ENCODE results near the gene CADM2. TPM values are rescaled to one million over a fixed set of nuclear protein-coding genes. Genes with fewer than 3 reads are reported as not detected.

CADM2 gene
- total RNA-seq, 1 experiment from 2014 or later = 3.7 TPM

- H3K4me1 ChIP-seq (ENCODE audit: insufficient read depth, low read length, poor library complexity, severe bottlenecking) = no peaks in the 10 kb centered on the region
- no peak overlapping the region for H3K27ac ChIP-seq (ENCODE audit: low read depth, low read length, poor library complexity, severe bottlenecking)
- BruUV-seq (replicated peaks) = no TSS peak
- intact Hi-C loops (cut with micrococcal nuclease; ENCODE audit: unreplicated experiment) = no loop called here
- no peaks in the 10 kb centered on the region for H3K9me3 ChIP-seq (ENCODE audit: low read depth, low read length, poor library complexity, severe bottlenecking)
- TF ChIP-seq CTCF (conservative IDR thresholded peaks at IDR 0.05; ENCODE audit: low read depth, low read length) (no peak), EZH2 (IDR thresholded peaks at IDR 0.05; ENCODE audit: borderline replicate concordance, low read depth, low read length, poor library complexity, severe bottlenecking) (no peak)
- no peak overlapping the region for H3K4me3 ChIP-seq (ENCODE audit: low read depth, low read length, poor library complexity, severe bottlenecking)
- CTCF ChIA-PET = no interaction called here
- no peaks in the 10 kb centered on the region for H3K36me3 ChIP-seq (ENCODE audit: insufficient read depth, low read length, poor library complexity, severe bottlenecking)
- DNase-seq (ENCODE audit: low spot score) = no peak
- POLR2A ChIA-PET (ENCODE audit: low non-redundant PET) = no interaction called here
- H3K27me3 ChIP-seq (replicated peaks; ENCODE audit: insufficient read depth, low read depth, low read length, poor library complexity) = no peaks in the 10 kb centered on the region
These were observed 837.4 kb downstream of the CADM2 start for GRCh38 chr3:85796140-85796539.

- Histone ChIP-seq H3K4me3 (ENCODE audit: low read depth, low read length, poor library complexity, severe bottlenecking) (no peak overlapping the region), H3K4me1 (ENCODE audit: insufficient read depth, low read length, poor library complexity, severe bottlenecking) (peaks cover 5% of the 10 kb centered on the region), H3K36me3 (ENCODE audit: insufficient read depth, low read length, poor library complexity, severe bottlenecking) (no peaks in the 10 kb centered on the region), H3K9me3 (ENCODE audit: low read depth, low read length, poor library complexity, severe bottlenecking) (no peaks in the 10 kb centered on the region), H3K27me3 (replicated peaks; ENCODE audit: insufficient read depth, low read depth, low read length, poor library complexity) (no peaks in the 10 kb centered on the region), H3K27ac (ENCODE audit: low read depth, low read length, poor library complexity, severe bottlenecking) (no peak overlapping the region)
- no TSS peak for BruUV-seq (replicated peaks)
- DNase-seq (ENCODE audit: low spot score) = no peak
- TF ChIP-seq EZH2 (IDR thresholded peaks at IDR 0.05; ENCODE audit: borderline replicate concordance, low read depth, low read length, poor library complexity, severe bottlenecking) = no peak
- TF ChIP-seq CTCF (conservative IDR thresholded peaks at IDR 0.05; ENCODE audit: low read depth, low read length) = no peak
- ChIA-PET CTCF (no interaction called here), POLR2A (ENCODE audit: low non-redundant PET) (no interaction called here)
- intact Hi-C loops (cut with micrococcal nuclease; ENCODE audit: unreplicated experiment) = loop anchor here (5.0 to 10.0 kb wide), 2 partner anchors 223 to 1744 kb away; no protein-coding TSS in a partner anchor
These were observed 841.9 kb downstream of the CADM2 start for GRCh38 chr3:85800676-85801075.

GRCh38 chr3:85801955-85802354 is 843.2 kb downstream of the CADM2 start:
- Histone ChIP-seq H3K36me3 (ENCODE audit: insufficient read depth, low read length, poor library complexity, severe bottlenecking) (no peaks in the 10 kb centered on the region), H3K4me1 (ENCODE audit: insufficient read depth, low read length, poor library complexity, severe bottlenecking) (peaks cover 5% of the 10 kb centered on the region), H3K9me3 (ENCODE audit: low read depth, low read length, poor library complexity, severe bottlenecking) (no peaks in the 10 kb centered on the region), H3K27ac (ENCODE audit: low read depth, low read length, poor library complexity, severe bottlenecking) (no peak overlapping the region), H3K27me3 (replicated peaks; ENCODE audit: insufficient read depth, low read depth, low read length, poor library complexity) (no peaks in the 10 kb centered on the region), H3K4me3 (ENCODE audit: low read depth, low read length, poor library complexity, severe bottlenecking) (no peak overlapping the region)
- BruUV-seq (replicated peaks) = no TSS peak
- ChIA-PET CTCF (interaction anchor here (0.7 kb wide), 1 partner anchor 241 kb away, joined by 3 read pairs; no protein-coding TSS in a partner anchor), POLR2A (ENCODE audit: low non-redundant PET) (no interaction called here)
- peak; percentile 40 for DNase-seq (ENCODE audit: low spot score)
- intact Hi-C loops (cut with micrococcal nuclease; ENCODE audit: unreplicated experiment) = loop anchor here (5.0 to 10.0 kb wide), 2 partner anchors 225 to 1743 kb away; no protein-coding TSS in a partner anchor
- peak; percentile 54 for TF ChIP-seq CTCF (conservative IDR thresholded peaks at IDR 0.05; ENCODE audit: low read depth, low read length)
- no peak for TF ChIP-seq EZH2 (IDR thresholded peaks at IDR 0.05; ENCODE audit: borderline replicate concordance, low read depth, low read length, poor library complexity, severe bottlenecking)

All from A673 (cell line).